ENCODE measurements around the gene OR2D2.

GRCh38 chr11:6856871-6857270 is 35.4 kb downstream of the OR2D2 start:
- TF ChIP-seq SIN3B (IDR thresholded peaks at IDR 0.05; ENCODE audit: low read length) (no peak), ATF7 (IDR thresholded peaks at IDR 0.05) (no peak), ATF7 (CRISPR knock-in tag; IDR thresholded peaks at IDR 0.05) (no peak), CTCF (CRISPR knock-in tag; IDR thresholded peaks at IDR 0.05) (no peak), ZNF547 (CRISPR knock-in tag; IDR thresholded peaks at IDR 0.05) (no peak), ELF1 (CRISPR knock-in tag; IDR thresholded peaks at IDR 0.05) (no peak), KDM5A (IDR thresholded peaks at IDR 0.05; ENCODE audit: borderline replicate concordance, low read length) (no peak), ZNF264 (CRISPR knock-in tag; IDR thresholded peaks at IDR 0.05) (no peak), ZNF552 (CRISPR knock-in tag; IDR thresholded peaks at IDR 0.05; ENCODE audit: borderline replicate concordance) (no peak)
- TF ChIP-seq, protein P1, sequence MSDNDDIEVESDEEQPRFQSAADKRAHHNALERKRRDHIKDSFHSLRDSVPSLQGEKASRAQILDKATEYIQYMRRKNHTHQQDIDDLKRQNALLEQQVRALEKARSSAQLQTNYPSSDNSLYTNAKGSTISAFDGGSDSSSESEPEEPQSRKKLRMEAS (IDR thresholded peaks at IDR 0.05): no peak
- TF ChIP-seq, protein P2, sequence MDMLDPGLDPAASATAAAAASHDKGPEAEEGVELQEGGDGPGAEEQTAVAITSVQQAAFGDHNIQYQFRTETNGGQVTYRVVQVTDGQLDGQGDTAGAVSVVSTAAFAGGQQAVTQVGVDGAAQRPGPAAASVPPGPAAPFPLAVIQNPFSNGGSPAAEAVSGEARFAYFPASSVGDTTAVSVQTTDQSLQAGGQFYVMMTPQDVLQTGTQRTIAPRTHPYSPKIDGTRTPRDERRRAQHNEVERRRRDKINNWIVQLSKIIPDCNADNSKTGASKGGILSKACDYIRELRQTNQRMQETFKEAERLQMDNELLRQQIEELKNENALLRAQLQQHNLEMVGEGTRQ (IDR thresholded peaks at IDR 0.05; ENCODE audit: low read depth, low read length): no peak
- TF ChIP-seq, protein P2 (CRISPR knock-in tag; IDR thresholded peaks at IDR 0.05; ENCODE audit: borderline replicate concordance): no peak
